K562 (cell line): ENCODE measurements around the gene TMEM143. TPM values are rescaled to one million over a fixed set of nuclear protein-coding genes. Genes with fewer than 3 reads are reported as not detected.

ENCODE experiments used
- CUX1 ChIP-seq: fragments of 200-800 bp; sonication (Bioruptor generic); IDR thresholded peaks from 2 replicates; pipeline ENCODE4 v1.6.1; 2016; ENCODE audit warnings: missing genetic modification characterization, missing compliant biosample characterization
- DLX4 ChIP-seq: fragments of 250-450 bp; sonication (Bioruptor Pico); IDR thresholded peaks from 2 replicates; pipeline ENCODE4 v1.6.1; 2021; ENCODE audit warnings: mild to moderate bottlenecking
- ETS1 ChIP-seq: conservative IDR thresholded peaks from 2 replicates; pipeline ENCODE4 v1.6.1; 2011; ENCODE audit warnings: low read depth, mild to moderate bottlenecking, low read length; ENCODE audit not compliant: control insufficient read depth
- GABPB1 ChIP-seq: sonication (generic); formaldehyde crosslinking; IDR thresholded peaks from 2 replicates; pipeline ENCODE4 v1.8.0; 2022; ENCODE audit warnings: mild to moderate bottlenecking, missing genetic modification reagents
- MGA ChIP-seq: fragments of 450-650 bp; IDR thresholded peaks from 2 replicates; pipeline ENCODE4 v1.6.1; 2016; ENCODE audit warnings: mild to moderate bottlenecking, moderate library complexity
- TAF1 ChIP-seq: IDR thresholded peaks from 2 replicates; pipeline ENCODE4 v1.6.1; 2011; ENCODE audit warnings: mild to moderate bottlenecking, low read length, moderate library complexity; ENCODE audit not compliant: insufficient read depth, control insufficient read depth, severe bottlenecking; ENCODE audit errors: extremely low read depth
- ZBED1 ChIP-seq: IDR thresholded peaks from 2 replicates; pipeline ENCODE4 v1.6.1; 2014
- polyA plus RNA-seq, 8 experiments: library from polyadenylated mRNA; depleted of rRNA in 4 of 8; stranded (reverse) in 5 of 8; unstranded in 3 of 8; fragments of >200 nt; fragmentation: Nextera tagmentation in 2 of 8; fragmentation: Illumina TruSeq in 1 of 8; extraction: Ambion mirVana in 2 of 8; extraction: Trizol in 1 of 8; gene quantifications; 2 replicates each; pipeline versions ENCODE4 v1.2.1 to v1.2.3, GENCODE V29; 2011 to 2014; ENCODE audit warnings: inconsistent platforms in 1 of 8, missing spikeins in 1 of 8
- total RNA-seq, 7 experiments: library from RNA; depleted of rRNA in 6 of 7; stranded (reverse); fragments of >200 nt in 6 of 7; fragmentation: Illumina TruSeq in 2 of 7; extraction: Trizol in 2 of 7; gene quantifications; 2 replicates each; pipeline versions ENCODE4 v1.2.1 to v1.2.3, GENCODE V29; 2011 to 2021; ENCODE audit warnings: low replicate concordance in 1 of 7

TMEM143 gene
- total and polyA plus RNA-seq, 9 of the 15 experiments (the other 6 are each of a cell fraction or from before 2014, with no cell fraction given) = 0.66 to 8.8 (median 4.3) TPM

GRCh38 chr19:48362716-48363499 lies 832 bp downstream of the TMEM143 start (continued):
- TF ChIP-seq CUX1 (CRISPR knock-in tag) = no peak
- TF ChIP-seq GABPB1 (CRISPR knock-in tag) = peak; percentile 46; the same call in 1 of the 2 replicates
- TF ChIP-seq TAF1 = peak; percentile 11
- no peak for TF ChIP-seq ZBED1
- no peak for TF ChIP-seq MGA
- peak; percentile 99; the same call in 1 of the 2 replicates for TF ChIP-seq ETS1
- TF ChIP-seq DLX4 (CRISPR knock-in tag) = no peak
